Measurements from ENCODE around the gene SPATA3.

Gene SPATA3

GRCh38 chr2:231029563-231029962 lies 33.6 kb downstream of the SPATA3 start:
- no peak for DNase-seq (ENCODE audit: low read depth)

- DNase-seq (ENCODE audit: low read depth), result no peak
Measured at GRCh38 chr2:231030725-231031124, 34.8 kb downstream of the SPATA3 start.

GRCh38 chr2:231032575-231033140 lies 36.7 kb downstream of the SPATA3 start:
- DNase-seq (ENCODE audit: low read depth), result no peak

GRCh38 chr2:231033147-231034132 lies 37.5 kb downstream of the SPATA3 start:
- no peak for DNase-seq (ENCODE audit: low read depth)

GRCh38 chr2:231034291-231034882 lies 38.5 kb downstream of the SPATA3 start:
- no peak for DNase-seq (ENCODE audit: low read depth)

GRCh38 chr2:231036131-231036530 lies 40.2 kb downstream of the SPATA3 start:
- no peak for DNase-seq (ENCODE audit: low read depth)

- DNase-seq (ENCODE audit: low read depth), result no peak
Measured at GRCh38 chr2:231036578-231037106, 40.7 kb downstream of the SPATA3 start.

- DNase-seq (ENCODE audit: low read depth), result no peak
Measured at GRCh38 chr2:231037202-231037730, 41.3 kb downstream of the SPATA3 start, which contains the start of gene C2orf72. Gene C2orf72, plus strand, starts transcription at chr2:231037523. Its CDS starts 43 bp downstream, at chr2:231037566.

- no peak for DNase-seq (ENCODE audit: low read depth)
Measured at GRCh38 chr2:231037731-231038482, 42.0 kb downstream of the SPATA3 start.

- DNase-seq (ENCODE audit: low read depth), result no peak
Measured at GRCh38 chr2:231038483-231039293, 42.8 kb downstream of the SPATA3 start.

- DNase-seq (ENCODE audit: low read depth), result no peak
Measured at GRCh38 chr2:231039294-231039664, 43.4 kb downstream of the SPATA3 start.

GRCh38 chr2:231039821-231040364 lies 44.0 kb downstream of the SPATA3 start:
- DNase-seq (ENCODE audit: low read depth), result no peak

GRCh38 chr2:231041061-231041689 lies 45.3 kb downstream of the SPATA3 start:
- DNase-seq (ENCODE audit: low read depth), result no peak

- DNase-seq (ENCODE audit: low read depth), result no peak
Measured at GRCh38 chr2:231043796-231044195, 47.9 kb downstream of the SPATA3 start.

GRCh38 chr2:231046916-231047273 lies 51.0 kb downstream of the SPATA3 start:
- DNase-seq (ENCODE audit: low read depth), result no peak

GRCh38 chr2:231047274-231047922 lies 51.5 kb downstream of the SPATA3 start:
- DNase-seq (ENCODE audit: low read depth), result no peak

GRCh38 chr2:231047923-231048915 lies 52.3 kb downstream of the SPATA3 start:
- DNase-seq (ENCODE audit: low read depth), result no peak

- DNase-seq (ENCODE audit: low read depth), result no peak
Measured at GRCh38 chr2:231049286-231050017, 53.5 kb downstream of the SPATA3 start.
